ENCODE measurements around the gene SPARCL1. TPM values are rescaled to one million over a fixed set of nuclear protein-coding genes. Genes with fewer than 3 reads are reported as not detected.

SPARCL1 gene
- total and polyA plus RNA-seq, 2 experiments from 2014 or later, result 1.5 to 2.4 TPM

DNA sequence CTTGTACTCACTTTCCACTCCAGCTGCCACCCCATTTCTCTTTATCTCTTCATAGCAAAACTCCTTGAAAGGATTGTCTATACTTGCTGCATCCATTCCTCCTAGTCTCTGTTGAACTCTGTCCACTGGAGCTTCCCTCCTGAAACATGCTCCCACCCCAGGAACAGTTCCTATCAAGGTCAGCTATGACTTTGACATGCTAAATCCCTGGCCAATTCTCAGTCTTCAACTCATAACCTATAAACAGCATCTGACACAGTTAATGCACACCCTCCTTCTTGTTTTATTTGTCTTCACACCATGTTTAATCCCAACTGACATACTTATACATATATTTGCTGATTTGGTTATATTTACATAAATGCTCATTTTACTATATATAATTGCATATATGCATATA lies 47.8 kb downstream of the SPARCL1 start:
- no peak for DNase-seq (ENCODE audit: low spot score)
- Mint-ChIP-seq H3K4me3 (no peak overlapping the region), H3K27ac (no peak overlapping the region), H3K9me3 (peaks cover 27% of the 10 kb centered on the region), H3K27me3 (ENCODE audit: insufficient read depth, low read depth, poor library complexity) (peaks cover 2% of the 10 kb centered on the region), H3K4me1 (peaks cover 25% of the 10 kb centered on the region), H3K36me3 (ENCODE audit: low read depth) (peaks cover 27% of the 10 kb centered on the region)
- Histone ChIP-seq H3K36me3 (ENCODE audit: insufficient read depth) (0 out of 2 replicates have a peak, but pooled peaks cover 3% of the 10 kb centered on the region), H3K27me3 (ENCODE audit: insufficient read depth) (no peaks in the 10 kb centered on the region), H3K4me1 (ENCODE audit: insufficient read depth) (peaks cover 22% of the 10 kb centered on the region), H3K27ac (ENCODE audit: low read depth) (no peak overlapping the region), H3F3A (replicated peaks; ENCODE audit: low read depth) (no peaks in the 10 kb centered on the region), H3K4me3 (no peak overlapping the region), H3K9me2 (ENCODE audit: insufficient read depth) (0 out of 2 replicates have a peak, but pooled peaks cover 2% of the 10 kb centered on the region), H2AFZ (no peak overlapping the region), H3K79me2 (replicated peaks; ENCODE audit: insufficient read depth) (no peaks in the 10 kb centered on the region), H4K20me1 (replicated peaks; ENCODE audit: insufficient read depth) (no peaks in the 10 kb centered on the region), H3K4me2 (no peak overlapping the region)
- TF ChIP-seq ZNF331 (CRISPR knock-in tag; IDR thresholded peaks at IDR 0.05; ENCODE audit: low read depth) (no peak), CREB1 (CRISPR knock-in tag; IDR thresholded peaks at IDR 0.05; ENCODE audit: low read depth) (no peak), ZNF462 (CRISPR knock-in tag; IDR thresholded peaks at IDR 0.05) (no peak), POLR2AphosphoS5 (IDR thresholded peaks at IDR 0.05; ENCODE audit: low read depth) (no peak), ZNF114 (CRISPR knock-in tag; IDR thresholded peaks at IDR 0.05) (no peak), EZH2 (IDR thresholded peaks at IDR 0.05; ENCODE audit: low read depth, unreplicated experiment) (no peak), EZH2phosphoT487 (IDR thresholded peaks at IDR 0.05; ENCODE audit: unreplicated experiment) (no peak), NANOG (IDR thresholded peaks at IDR 0.05; ENCODE audit: borderline replicate concordance) (no peak), STAT1 (IDR thresholded peaks at IDR 0.05; ENCODE audit: unreplicated experiment) (no peak), JUNB (IDR thresholded peaks at IDR 0.05; ENCODE audit: unreplicated experiment) (no peak), REST (IDR thresholded peaks at IDR 0.05; ENCODE audit: unreplicated experiment) (no peak)
- TF ChIP-seq, protein P1, sequence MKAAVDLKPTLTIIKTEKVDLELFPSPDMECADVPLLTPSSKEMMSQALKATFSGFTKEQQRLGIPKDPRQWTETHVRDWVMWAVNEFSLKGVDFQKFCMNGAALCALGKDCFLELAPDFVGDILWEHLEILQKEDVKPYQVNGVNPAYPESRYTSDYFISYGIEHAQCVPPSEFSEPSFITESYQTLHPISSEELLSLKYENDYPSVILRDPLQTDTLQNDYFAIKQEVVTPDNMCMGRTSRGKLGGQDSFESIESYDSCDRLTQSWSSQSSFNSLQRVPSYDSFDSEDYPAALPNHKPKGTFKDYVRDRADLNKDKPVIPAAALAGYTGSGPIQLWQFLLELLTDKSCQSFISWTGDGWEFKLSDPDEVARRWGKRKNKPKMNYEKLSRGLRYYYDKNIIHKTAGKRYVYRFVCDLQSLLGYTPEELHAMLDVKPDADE (IDR thresholded peaks at IDR 0.05), result no peak
- TF ChIP-seq, protein P2, sequence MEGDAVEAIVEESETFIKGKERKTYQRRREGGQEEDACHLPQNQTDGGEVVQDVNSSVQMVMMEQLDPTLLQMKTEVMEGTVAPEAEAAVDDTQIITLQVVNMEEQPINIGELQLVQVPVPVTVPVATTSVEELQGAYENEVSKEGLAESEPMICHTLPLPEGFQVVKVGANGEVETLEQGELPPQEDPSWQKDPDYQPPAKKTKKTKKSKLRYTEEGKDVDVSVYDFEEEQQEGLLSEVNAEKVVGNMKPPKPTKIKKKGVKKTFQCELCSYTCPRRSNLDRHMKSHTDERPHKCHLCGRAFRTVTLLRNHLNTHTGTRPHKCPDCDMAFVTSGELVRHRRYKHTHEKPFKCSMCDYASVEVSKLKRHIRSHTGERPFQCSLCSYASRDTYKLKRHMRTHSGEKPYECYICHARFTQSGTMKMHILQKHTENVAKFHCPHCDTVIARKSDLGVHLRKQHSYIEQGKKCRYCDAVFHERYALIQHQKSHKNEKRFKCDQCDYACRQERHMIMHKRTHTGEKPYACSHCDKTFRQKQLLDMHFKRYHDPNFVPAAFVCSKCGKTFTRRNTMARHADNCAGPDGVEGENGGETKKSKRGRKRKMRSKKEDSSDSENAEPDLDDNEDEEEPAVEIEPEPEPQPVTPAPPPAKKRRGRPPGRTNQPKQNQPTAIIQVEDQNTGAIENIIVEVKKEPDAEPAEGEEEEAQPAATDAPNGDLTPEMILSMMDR (conservative IDR thresholded peaks at IDR 0.05; ENCODE audit: low read depth in 2 of 2), result no peak
- no peak for ATAC-seq
